ENCODE measurements around the gene ERC2.

- no peak for TF ChIP-seq CTCF (IDR thresholded peaks at IDR 0.05)
- TF ChIP-seq POLR2A (IDR thresholded peaks at IDR 0.05), result no peak
Measured at GRCh38 chr3:55690177-55690576, 778.1 kb downstream of the ERC2 start.
